DND-41 (cell line): ENCODE data around the gene OCIAD1.

ENCODE experiments used
- ATAC-seq: fragments of 200-7000 bp; cut with Tn5 transposase; 3 replicates; pipeline ENCODE4 v1.9.1; 2021; ENCODE audit warnings: low read depth; ENCODE audit not compliant: insufficient read depth
- DNase-seq: peaks from one replicate; pipeline ENCODE4 v3.0.0-alpha.2; 2020
- H2AFZ ChIP-seq: 2 replicates; pipeline ENCODE4 v1.6.0; 2012; ENCODE audit warnings: low read depth, low read length
- H3K27ac ChIP-seq: 2 replicates; pipeline ENCODE4 v1.5.1; 2012; ENCODE audit warnings: low read length, inconsistent platforms
- H3K27me3 ChIP-seq: fragments of 200-600 bp; sonication (generic); 2 replicates; pipeline ENCODE4 v1.6.0; 2012; ENCODE audit warnings: low read length, mild to moderate bottlenecking, inconsistent platforms; ENCODE audit not compliant: insufficient read depth, poor library complexity
- H3K36me3 ChIP-seq: 2 replicates; pipeline ENCODE4 v1.5.1; 2012; ENCODE audit warnings: low read length, inconsistent platforms; ENCODE audit not compliant: insufficient read depth
- H3K4me1 ChIP-seq: 2 replicates; pipeline ENCODE4 v1.5.1; 2012; ENCODE audit warnings: mild to moderate bottlenecking, low read length; ENCODE audit not compliant: insufficient read depth
- H3K4me2 ChIP-seq: 2 replicates; pipeline ENCODE4 v1.6.0; 2012; ENCODE audit warnings: mild to moderate bottlenecking, moderate library complexity, low read length, inconsistent platforms; ENCODE audit not compliant: insufficient read depth
- H3K4me3 ChIP-seq, 2 experiments: fragments of 200-600 bp in 1 of 2; shearing (Covaris generic) in 1 of 2; 2 replicates each; pipeline ENCODE4 v1.5.1; 2012 to 2016; ENCODE audit warnings: inconsistent platforms in 2 of 2, low read length in 2 of 2, mild to moderate bottlenecking in 2 of 2, low read depth in 1 of 2, moderate library complexity in 1 of 2
- H3K79me2 ChIP-seq: 2 replicates; pipeline ENCODE4 v1.6.0; 2012; ENCODE audit warnings: low read length, inconsistent platforms; ENCODE audit not compliant: insufficient read depth
- H3K9ac ChIP-seq: 2 replicates; pipeline ENCODE4 v1.6.0; 2012; ENCODE audit warnings: low read depth, mild to moderate bottlenecking, inconsistent platforms, low read length, moderate library complexity
- H3K9me3 ChIP-seq: 2 replicates; pipeline ENCODE4 v1.5.1; 2012; ENCODE audit warnings: low read length, moderate library complexity, mild to moderate bottlenecking, inconsistent platforms; ENCODE audit not compliant: insufficient read depth, severe bottlenecking
- H4K20me1 ChIP-seq: 2 replicates; pipeline ENCODE4 v1.6.0; 2012; ENCODE audit warnings: low read length; ENCODE audit not compliant: insufficient read depth
- CTCF ChIP-seq: IDR thresholded peaks from 2 replicates; pipeline ENCODE4 v1.5.1; 2012; ENCODE audit warnings: borderline replicate concordance, low read length, moderate library complexity, mild to moderate bottlenecking; ENCODE audit not compliant: poor library complexity, severe bottlenecking; ENCODE audit errors: extremely low read depth
- EZH2 ChIP-seq: IDR thresholded peaks from 3 replicates; pipeline ENCODE4 v1.6.1; 2012; ENCODE audit warnings: borderline replicate concordance, low read depth, mild to moderate bottlenecking, moderate library complexity, low read length, inconsistent platforms; ENCODE audit not compliant: severe bottlenecking

Gene OCIAD1

GRCh38 chr4:48853604-48854394 lies 22.9 kb downstream of the OCIAD1 start:
- Histone ChIP-seq H3K36me3 (peaks cover 89% of the 10 kb centered on the region), H3K9me3 (no peaks in the 10 kb centered on the region), H3K4me3 (no peak overlapping the region), H2AFZ (no peak overlapping the region), H3K4me1 (no peaks in the 10 kb centered on the region), H3K9ac (no peak overlapping the region), H3K27ac (no peak overlapping the region), H4K20me1 (no peaks in the 10 kb centered on the region; the same call in 1 of the 2 replicates), H3K27me3 (no peaks in the 10 kb centered on the region), H3K4me2 (no peak overlapping the region), H3K79me2 (peaks cover 5% of the 10 kb centered on the region; the same call in 1 of the 2 replicates)
- no peak for ATAC-seq
- DNase-seq = no peak
- TF ChIP-seq EZH2 = no peak
- TF ChIP-seq CTCF = no peak

- no peak for ATAC-seq
- peaks cover 90% of the 10 kb centered on the region for H3K36me3 ChIP-seq
- H3K4me1 ChIP-seq = no peaks in the 10 kb centered on the region
Observed at GRCh38 chr4:48854395-48854683, 23.5 kb downstream of the OCIAD1 start.

GRCh38 chr4:48854982-48855381 lies 24.1 kb downstream of the OCIAD1 start:
- H3K36me3 ChIP-seq = peaks cover 89% of the 10 kb centered on the region
- DNase-seq = no peak
- H2AFZ ChIP-seq = no peak overlapping the region
- H3K27me3 ChIP-seq = no peaks in the 10 kb centered on the region
- TF ChIP-seq EZH2 = no peak
- TF ChIP-seq CTCF = no peak
- H3K4me3 ChIP-seq = no peak overlapping the region
- H3K27ac ChIP-seq = no peak overlapping the region
- no peaks in the 10 kb centered on the region for H4K20me1 ChIP-seq
- no peaks in the 10 kb centered on the region for H3K9me3 ChIP-seq
- H3K79me2 ChIP-seq = peaks cover 3% of the 10 kb centered on the region; the same call in 1 of the 2 replicates
- no peak overlapping the region for H3K9ac ChIP-seq
- no peak for ATAC-seq
- H3K4me2 ChIP-seq = no peak overlapping the region
- H3K4me1 ChIP-seq = no peaks in the 10 kb centered on the region

More at GRCh38 chr4:48854395-48854683, 23.5 kb downstream of the OCIAD1 start:
- no peaks in the 10 kb centered on the region for H3K9me3 ChIP-seq
- TF ChIP-seq CTCF (no peak), EZH2 (no peak)
- H3K9ac ChIP-seq = no peak overlapping the region
- H3K4me2 ChIP-seq = no peak overlapping the region
- H2AFZ ChIP-seq = no peak overlapping the region
- H4K20me1 ChIP-seq = no peaks in the 10 kb centered on the region
- no peaks in the 10 kb centered on the region for H3K27me3 ChIP-seq
- H3K27ac ChIP-seq = no peak overlapping the region
- peaks cover 3% of the 10 kb centered on the region; the same call in 1 of the 2 replicates for H3K79me2 ChIP-seq
- DNase-seq = no peak
- H3K4me3 ChIP-seq = no peak overlapping the region
